Spleen (tissue), 11 donors: ENCODE results near the gene MEI1. TPM values are rescaled to one million over a fixed set of nuclear protein-coding genes. Genes with fewer than 3 reads are reported as not detected.

Experiments used
- DNase-seq: peaks from one replicate; pipeline ENCODE4 v3.0.0-alpha.2; 2020
- H3K27ac ChIP-seq, 8 donors: fragments of 200-600 bp; sonication (generic) in 7 of 8; 1 replicate in 4 of 8; 2 replicates in 4 of 8; pipeline versions ENCODE4 v1.5.0 to v1.8.0; 2016 to 2021; ENCODE audit warnings: inconsistent platforms in 4 of 8, mild to moderate bottlenecking in 4 of 8, moderate library complexity in 1 of 8
- H3K27me3 ChIP-seq, 7 donors: fragments of 200-600 bp; sonication (generic) in 6 of 7; replicated peaks in 1 of 7; 1 replicate in 4 of 7; 2 replicates in 3 of 7; pipeline versions ENCODE4 v1.5.0 to v1.8.0; 2016 to 2021; ENCODE audit warnings: inconsistent platforms in 3 of 7, mild to moderate bottlenecking in 1 of 7
- H3K36me3 ChIP-seq, 6 donors: fragments of 200-600 bp; sonication (generic) in 5 of 6; 1 replicate in 4 of 6; 2 replicates in 2 of 6; pipeline versions ENCODE4 v1.5.0 to v1.8.0; 2016 to 2021; ENCODE audit warnings: inconsistent platforms in 2 of 6
- H3K4me1 ChIP-seq, 6 donors: fragments of 200-600 bp; sonication (generic) in 5 of 6; 1 replicate in 3 of 6; 2 replicates in 3 of 6; pipeline versions ENCODE4 v1.5.0 to v1.8.0; 2016 to 2021; ENCODE audit warnings: inconsistent platforms in 3 of 6
- H3K4me3 ChIP-seq, 8 donors: fragments of 200-600 bp; sonication (generic) in 7 of 8; 1 replicate in 4 of 8; 2 replicates in 4 of 8; pipeline versions ENCODE4 v1.5.0 to v1.8.0; 2016 to 2021; ENCODE audit warnings: inconsistent platforms in 4 of 8, mild to moderate bottlenecking in 4 of 8, moderate library complexity in 2 of 8
- H3K9me3 ChIP-seq, 8 donors: fragments of 200-600 bp; sonication (generic) in 7 of 8; 1 replicate in 4 of 8; 2 replicates in 4 of 8; pipeline versions ENCODE4 v1.5.0 to v1.8.0; 2016 to 2021; ENCODE audit warnings: inconsistent platforms in 4 of 8
- CTCF ChIP-seq, 11 experiments: fragments of 200-600 bp in 7 of 11; fragments of 450-650 bp in 4 of 11; sonication (generic) in 4 of 11; IDR thresholded peaks in 8 of 11; conservative IDR thresholded peaks in 3 of 11; 1 replicate in 7 of 11; 2 replicates in 4 of 11; pipeline versions ENCODE4 v1.4.0 to v1.8.0; 2016 to 2021; ENCODE audit warnings: antibody characterized with exemption in 11 of 11, inconsistent platforms in 4 of 11, mild to moderate bottlenecking in 1 of 11
- POLR2A ChIP-seq, 3 donors: fragments of 450-650 bp; IDR thresholded peaks; one replicate each; pipeline ENCODE4 v1.5.1; 2017; ENCODE audit warnings: antibody characterized with exemption in 3 of 3, mild to moderate bottlenecking in 1 of 3
- POLR2AphosphoS5 ChIP-seq, 3 donors: sonication (generic); formaldehyde crosslinking; IDR thresholded peaks; one replicate each; pipeline ENCODE4 v1.5.1; 2017; ENCODE audit warnings: antibody characterized with exemption in 3 of 3
- WGBS, 5 donors: extraction: QIAGEN DNeasy Blood & Tissue Kit in 3 of 5; methylation state at CpG; one replicate each; pipeline versions ENCODE4 v1.1.5 to v1.1.7; 2013 to 2018; 5-methylcytosine and 5-hydroxymethylcytosine counted together
- intact Hi-C: fragments of 100-400 bp; cut with DNase I; formaldehyde crosslinking; loops from one replicate; pipeline ENCODE4 v1.15.0; 2023; ENCODE audit warnings: low total_unique reads
- polyA plus RNA-seq, 3 donors: library from polyadenylated mRNA; stranded (reverse); fragments of 200-250 nt; gene quantifications; one replicate each; pipeline ENCODE4 v1.2.1, GENCODE V29; 2013
- total RNA-seq, 7 donors: library from RNA; depleted of rRNA in 3 of 7; stranded (reverse); fragments of >200 nt in 3 of 7; fragmentation: NEBNext Ultra II Directional in 4 of 7; extraction: Animal tissue kit (Norgen Biotek cat#: 25700) in 4 of 7; gene quantifications; one replicate each; pipeline versions ENCODE4 v1.1.0 to v1.2.1, GENCODE V29; 2016 to 2021
- donor health status: healthy with polysubstance abuse.
- donor health status: DM: no; HTN: no; CAD: no; lungs with moderate emphysema.
- donor health status: DM: no; HTN: no; CAD: no.
- donor health status: Bipolar disorder and iron deficiency.
- donor health status: healthy.
- donor health status: DM: no; HTN: no; CAD: no.
- donor health status: DM: yes; HTN: yes; CAD: no.

The MEI1 gene
- total and polyA plus RNA-seq, 10 donors, result 17.7 to 56.5 (median 22.1) TPM

- no peaks in the 10 kb centered on the region for H3K36me3 ChIP-seq
- H3K4me3 ChIP-seq, result no peak overlapping the region
- intact Hi-C loops, result loop anchor here (5.0 kb wide), 1 partner anchor 196 kb away; no protein-coding TSS in a partner anchor
- no peaks in the 10 kb centered on the region for H3K27me3 ChIP-seq
- H3K27ac ChIP-seq, result peak overlapping the region in 3 of 8 donors; percentile 33 to 68 (median 34)
- H3K9me3 ChIP-seq, result no peaks in the 10 kb centered on the region
- H3K4me1 ChIP-seq, result peaks cover 0 to 23% (median 13%) of the 10 kb centered on the region in 6 donors
- TF ChIP-seq CTCF (IDR thresholded peaks at IDR 0.05 in 8 of 11, conservative IDR thresholded peaks at IDR 0.05 in 3 of 11), result no peak
- no peak for TF ChIP-seq POLR2AphosphoS5 (IDR thresholded peaks at IDR 0.05)
- TF ChIP-seq POLR2A (IDR thresholded peaks at IDR 0.05), result no peak
- no peak for DNase-seq
- 53 to 64% (median 62%) methylated on average over 3 of the region's 3 CpGs for WGBS, 5 donors
Measured at GRCh38 chr22:41745968-41746367, 46.7 kb downstream of the MEI1 start.

- H3K4me1 ChIP-seq, result peaks cover 0 to 23% (median 13%) of the 10 kb centered on the region in 6 donors
- H3K36me3 ChIP-seq, result no peaks in the 10 kb centered on the region
- peak overlapping the region in 6 of 8 donors; percentile 4 to 68 (median 34) for H3K27ac ChIP-seq
- WGBS, 5 donors, result 2 to 9% (median 4%) methylated on average over 2 to 3 of the region's 3 CpGs
- peak; percentile 81 for DNase-seq
- TF ChIP-seq POLR2A (IDR thresholded peaks at IDR 0.05) (no peak), POLR2AphosphoS5 (IDR thresholded peaks at IDR 0.05) (no peak), CTCF (IDR thresholded peaks at IDR 0.05 in 8 of 11, conservative IDR thresholded peaks at IDR 0.05 in 3 of 11) (peak in 10 of 11 experiments; percentile 27 to 75 (median 67))
- H3K27me3 ChIP-seq, result no peaks in the 10 kb centered on the region
- intact Hi-C loops, result loop anchor here (5.0 kb wide), 1 partner anchor 196 kb away; no protein-coding TSS in a partner anchor
- H3K4me3 ChIP-seq, result no peak overlapping the region
- no peaks in the 10 kb centered on the region for H3K9me3 ChIP-seq
Measured at GRCh38 chr22:41746567-41747400, 47.5 kb downstream of the MEI1 start.

GRCh38 chr22:41752011-41752970 is 53.0 kb downstream of the MEI1 start:
- intact Hi-C loops, result no loop called here
- Histone ChIP-seq H3K4me1 (peaks cover 0 to 4% (median 0%) of the 10 kb centered on the region in 6 donors), H3K4me3 (peak overlapping the region in 1 of 8 donors; percentile 17), H3K27ac (peak overlapping the region in 2 of 8 donors; percentile 54 to 56), H3K27me3 (no peaks in the 10 kb centered on the region), H3K9me3 (no peaks in the 10 kb centered on the region), H3K36me3 (no peaks in the 10 kb centered on the region)
- TF ChIP-seq POLR2AphosphoS5 (IDR thresholded peaks at IDR 0.05) (no peak), POLR2A (IDR thresholded peaks at IDR 0.05) (no peak), CTCF (IDR thresholded peaks at IDR 0.05 in 8 of 11, conservative IDR thresholded peaks at IDR 0.05 in 3 of 11) (no peak)
- no peak for DNase-seq
- 74 to 89% (median 79%) methylated on average over 5 of the region's 5 CpGs for WGBS, 5 donors
